Brain pericyte (primary cell): ENCODE results near the gene KLHL3.

ENCODE experiments used
- DNase-seq: peaks from one replicate; pipeline ENCODE4 v3.0.0-alpha.2; 2012; ENCODE audit warnings: low read depth, low spot score

KLHL3 gene

DNA sequence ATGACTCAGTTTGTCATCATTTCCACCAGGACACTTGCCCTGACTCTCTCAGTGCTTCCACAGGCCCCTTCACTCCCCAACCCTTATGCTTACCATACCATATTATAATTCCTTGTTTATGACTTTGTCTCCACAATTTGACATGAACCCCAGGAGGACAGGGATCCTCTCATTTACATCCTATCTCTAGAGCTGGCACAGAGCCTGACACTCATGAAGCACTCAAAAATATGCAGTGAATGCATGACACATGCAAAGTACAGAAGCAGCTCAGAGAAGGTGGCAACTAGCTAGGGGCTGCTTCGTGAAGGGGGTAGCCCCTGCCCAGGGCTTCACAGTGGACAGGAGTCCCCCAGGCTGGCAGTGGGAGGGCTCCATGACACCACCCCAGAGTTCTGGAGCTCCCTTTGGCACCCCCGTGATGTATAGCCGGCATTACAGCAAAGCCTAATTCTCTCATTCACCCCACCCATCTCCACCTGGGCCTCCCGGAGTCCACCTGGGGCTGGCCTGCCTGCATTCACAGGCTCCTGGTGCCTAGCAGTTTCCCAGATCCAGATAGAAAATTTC, 124.8 kb downstream of the KLHL3 start:
- DNase-seq = no peak

GRCh38 chr5:137610598-137610997, 125.3 kb downstream of the KLHL3 start:
- DNase-seq = no peak

GRCh38 chr5:137609127-137609526, 126.8 kb downstream of the KLHL3 start:
- DNase-seq = no peak

GRCh38 chr5:137607771-137608170, 128.1 kb downstream of the KLHL3 start:
- no peak for DNase-seq

GRCh38 chr5:137606401-137606800, 129.5 kb downstream of the KLHL3 start:
- DNase-seq = no peak

- DNase-seq = no peak
Observed at GRCh38 chr5:137605411-137605810, 130.5 kb downstream of the KLHL3 start.

- DNase-seq = no peak
Observed at GRCh38 chr5:137604348-137605095, 131.4 kb downstream of the KLHL3 start.

GRCh38 chr5:137603891-137604290, 132.0 kb downstream of the KLHL3 start:
- DNase-seq = no peak

- DNase-seq = no peak
Observed at GRCh38 chr5:137603356-137603755, 132.5 kb downstream of the KLHL3 start.

DNA sequence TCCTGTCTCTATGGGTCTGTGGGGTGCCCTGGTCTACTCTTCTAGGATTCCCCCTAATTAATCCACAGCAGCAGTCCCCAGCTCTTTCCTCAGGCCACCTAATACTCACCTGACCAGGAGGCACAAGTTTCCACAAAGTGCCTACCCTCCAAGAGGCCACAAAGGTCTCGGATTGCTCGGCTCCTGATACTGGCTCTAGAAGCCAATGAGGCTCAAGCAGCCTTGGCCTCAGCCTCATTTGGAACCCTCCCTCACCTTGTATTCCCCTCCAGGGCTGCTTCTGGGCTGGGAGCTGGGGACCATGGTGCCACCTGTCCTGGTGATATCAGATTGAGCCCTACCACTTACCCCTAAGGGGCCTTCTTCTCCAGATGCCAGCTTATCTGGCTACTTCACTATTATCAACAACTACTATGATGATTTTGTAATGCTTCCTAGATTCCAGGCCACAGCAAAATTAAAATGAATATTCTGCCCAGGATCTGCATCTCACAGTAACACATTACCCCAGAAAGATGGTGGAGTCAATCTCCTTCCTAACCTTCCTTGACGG, 133.1 kb downstream of the KLHL3 start:
- no peak for DNase-seq

GRCh38 chr5:137600721-137601360, 135.0 kb downstream of the KLHL3 start:
- no peak for DNase-seq

DNA sequence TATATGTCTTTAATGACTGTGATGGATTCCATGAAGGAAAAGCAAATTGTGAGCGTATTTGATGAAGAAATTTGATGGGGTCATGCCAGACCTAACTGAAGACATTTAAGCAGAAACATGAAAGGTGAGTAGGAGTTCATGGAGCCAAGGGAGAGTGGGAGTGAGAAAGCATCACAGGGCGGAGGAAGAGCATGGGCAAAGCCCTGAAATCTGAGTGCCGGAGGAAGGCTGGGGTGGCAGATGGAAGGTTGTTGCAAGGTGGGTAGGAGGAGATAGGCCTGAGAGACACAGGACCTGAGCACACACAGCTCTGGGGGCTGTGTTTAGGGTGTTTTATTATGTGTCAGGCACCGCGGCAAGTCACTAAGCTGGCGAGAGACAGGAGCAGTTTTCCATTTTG, 136.4 kb downstream of the KLHL3 start:
- no peak for DNase-seq

GRCh38 chr5:137598399-137598798, 137.5 kb downstream of the KLHL3 start:
- no peak for DNase-seq

GRCh38 chr5:137596941-137597340, 138.9 kb downstream of the KLHL3 start:
- DNase-seq = no peak

DNA sequence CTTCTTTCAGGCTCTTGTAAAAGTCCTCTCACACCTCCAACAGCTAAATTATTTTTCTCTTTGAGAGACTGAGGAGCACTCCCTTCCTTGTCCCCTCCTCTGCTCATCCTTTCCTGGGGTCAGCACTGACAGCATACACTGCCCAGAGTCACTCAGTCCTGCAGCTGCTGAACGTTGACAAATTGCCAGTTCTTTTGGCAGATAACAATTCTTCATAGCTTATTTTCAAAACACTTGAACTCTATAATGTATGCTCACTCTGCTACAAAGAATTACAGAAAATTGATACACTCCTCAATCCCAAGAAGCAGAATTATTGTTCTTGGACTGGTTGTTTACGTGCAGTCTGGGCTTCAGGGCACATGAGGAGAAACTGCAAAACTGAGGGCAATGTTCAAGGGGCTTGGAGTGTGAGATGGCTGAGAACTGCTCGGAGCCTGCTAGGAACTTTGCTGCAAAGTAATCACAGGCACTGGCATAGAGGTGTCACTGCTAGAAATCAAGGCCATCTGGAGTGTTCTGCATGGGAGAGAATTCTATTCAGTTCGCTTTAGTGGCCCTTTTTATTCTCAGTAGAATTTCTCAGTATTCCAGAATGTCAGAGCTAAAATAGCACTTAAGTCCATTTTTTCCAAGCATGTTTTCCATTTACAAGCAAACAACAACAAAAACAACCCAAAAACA, 140.4 kb downstream of the KLHL3 start:
- no peak for DNase-seq

DNA sequence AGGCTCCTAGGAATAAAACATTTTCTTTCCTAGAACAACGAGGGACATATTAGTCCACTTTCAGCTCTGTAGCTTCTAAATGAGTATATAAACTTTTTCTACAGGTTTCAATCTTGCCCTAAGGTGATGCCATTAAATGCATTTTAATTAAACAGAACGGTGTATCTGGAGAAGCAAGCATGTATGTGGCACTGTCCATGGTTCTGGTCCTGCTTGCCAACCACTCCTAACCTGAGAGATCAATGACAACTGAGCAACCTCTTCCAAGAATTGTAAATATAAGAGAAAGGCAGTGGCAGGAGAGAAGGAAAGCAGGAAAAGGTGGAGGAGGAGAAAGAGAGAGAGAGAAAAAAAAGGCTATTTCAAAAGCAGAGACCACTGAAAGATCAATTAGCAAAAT, 141.2 kb downstream of the KLHL3 start:
- DNase-seq = no peak

DNA sequence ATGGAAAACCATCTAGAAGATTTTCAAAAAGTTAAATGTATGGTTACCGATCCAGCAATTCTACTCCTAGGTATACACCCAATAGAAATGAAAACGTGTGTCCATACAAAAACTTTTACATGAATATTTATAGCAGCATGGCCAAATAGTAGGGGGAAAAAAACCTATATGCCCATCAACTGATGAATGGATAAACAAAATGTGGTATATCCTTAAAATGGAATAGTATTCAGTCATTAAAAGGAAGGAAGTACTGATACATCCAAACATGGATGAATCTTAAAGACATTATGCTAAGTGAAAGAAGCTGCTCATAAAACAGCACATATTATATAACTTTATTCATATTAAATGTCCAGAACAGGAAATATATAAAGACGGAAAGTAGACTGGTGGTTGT, 143.6 kb downstream of the KLHL3 start:
- DNase-seq = no peak

- no peak for DNase-seq
Observed at GRCh38 chr5:137589185-137589584, 146.7 kb downstream of the KLHL3 start.

- DNase-seq = no peak
Observed at GRCh38 chr5:137587919-137588318, 148.0 kb downstream of the KLHL3 start.

GRCh38 chr5:137584262-137584661, 151.6 kb downstream of the KLHL3 start:
- no peak for DNase-seq

DNA sequence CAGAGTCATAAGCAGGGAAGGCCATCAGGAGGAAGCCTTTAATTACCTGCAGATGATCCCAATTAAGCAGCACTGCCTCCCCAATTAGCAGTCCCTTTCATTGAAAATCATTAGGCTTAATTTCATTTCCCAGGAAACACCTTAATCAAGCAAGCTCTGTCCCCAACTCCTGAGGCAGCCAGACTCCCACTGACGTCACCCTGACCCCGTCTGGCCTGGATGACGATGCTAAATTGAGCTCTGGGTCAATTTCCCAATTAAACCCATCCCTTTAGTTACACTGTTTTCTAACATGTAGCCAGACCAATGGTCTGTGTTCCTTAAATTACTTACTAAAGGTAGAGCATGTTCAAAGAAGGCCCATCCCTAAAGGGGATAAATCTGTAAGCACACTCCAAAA, 152.8 kb downstream of the KLHL3 start:
- DNase-seq = no peak

- DNase-seq = no peak
Observed at GRCh38 chr5:137582218-137582617, 153.7 kb downstream of the KLHL3 start.
